Stimulated activated naive CD4-positive, alpha-beta T cell (primary cell): ENCODE data around the gene TSPAN15.

Source experiments
- DNase-seq, 6 experiments: peaks; one replicate each; lab custom pipeline; 2025; lab: John Stamatoyannopoulos, UW

The TSPAN15 gene

GRCh38 chr10:69451209-69451783 lies at the start of gene TSPAN15:
TSPAN15 (plus strand) TSS chr10:69451465; CDS start chr10:69451595, 130 bp downstream.
- peak; percentile 64 to 78 (median 76) for DNase-seq

GRCh38 chr10:69402386-69402785 lies 48.9 kb upstream of the TSPAN15 start:
- no peak for DNase-seq

DNA sequence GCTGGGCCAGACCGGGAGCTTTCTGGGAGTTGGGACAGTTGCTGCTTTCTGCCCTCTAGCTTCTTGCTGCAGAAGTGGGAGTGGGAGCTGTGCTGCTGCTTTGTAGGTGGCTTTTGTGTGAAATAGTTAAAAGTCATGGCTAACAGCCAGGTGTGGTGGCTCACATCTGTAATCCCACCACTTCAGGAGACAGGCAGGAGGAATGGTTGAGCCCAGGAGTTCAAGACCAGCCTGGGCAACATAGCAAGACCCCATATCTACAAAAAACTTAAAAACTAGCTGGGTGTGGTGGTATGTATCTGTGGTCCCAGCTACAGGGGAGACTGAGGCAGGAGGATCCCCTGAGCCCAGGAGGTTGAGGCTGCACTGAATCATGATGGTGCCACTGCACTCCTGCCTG lies 48.2 kb upstream of the TSPAN15 start:
- no peak for DNase-seq

- no peak for DNase-seq
Observed at GRCh38 chr10:69403519-69403918, 47.7 kb upstream of the TSPAN15 start.

DNA sequence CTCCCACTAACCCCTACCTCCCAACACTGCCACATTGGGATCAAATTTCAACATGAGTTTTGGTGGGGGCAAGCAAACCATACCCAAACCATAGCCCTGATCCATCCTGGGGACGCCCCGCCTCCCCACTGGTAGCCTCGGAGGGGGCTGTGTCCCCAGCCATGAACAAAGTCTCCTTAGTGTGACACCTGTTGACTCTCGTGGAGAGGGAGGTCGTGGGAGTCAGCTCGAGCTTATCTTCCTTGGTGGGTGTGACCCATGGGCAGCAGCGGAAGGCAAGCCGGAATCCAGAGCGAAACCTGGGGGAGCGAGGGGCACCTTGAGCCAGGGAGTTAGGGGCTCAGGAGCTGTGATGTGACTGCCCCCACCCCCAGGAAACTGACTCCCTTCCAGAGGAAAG lies 46.5 kb upstream of the TSPAN15 start:
- no peak for DNase-seq

GRCh38 chr10:69405221-69405620 lies 46.0 kb upstream of the TSPAN15 start:
- DNase-seq: no peak

- no peak for DNase-seq
Observed at GRCh38 chr10:69406302-69406811, 44.9 kb upstream of the TSPAN15 start.

GRCh38 chr10:69406816-69407580 lies 44.3 kb upstream of the TSPAN15 start:
- no peak for DNase-seq

GRCh38 chr10:69407621-69408301 lies 43.5 kb upstream of the TSPAN15 start:
- peak in 3 of 6 experiments; percentile 12 to 47 (median 26) for DNase-seq

DNA sequence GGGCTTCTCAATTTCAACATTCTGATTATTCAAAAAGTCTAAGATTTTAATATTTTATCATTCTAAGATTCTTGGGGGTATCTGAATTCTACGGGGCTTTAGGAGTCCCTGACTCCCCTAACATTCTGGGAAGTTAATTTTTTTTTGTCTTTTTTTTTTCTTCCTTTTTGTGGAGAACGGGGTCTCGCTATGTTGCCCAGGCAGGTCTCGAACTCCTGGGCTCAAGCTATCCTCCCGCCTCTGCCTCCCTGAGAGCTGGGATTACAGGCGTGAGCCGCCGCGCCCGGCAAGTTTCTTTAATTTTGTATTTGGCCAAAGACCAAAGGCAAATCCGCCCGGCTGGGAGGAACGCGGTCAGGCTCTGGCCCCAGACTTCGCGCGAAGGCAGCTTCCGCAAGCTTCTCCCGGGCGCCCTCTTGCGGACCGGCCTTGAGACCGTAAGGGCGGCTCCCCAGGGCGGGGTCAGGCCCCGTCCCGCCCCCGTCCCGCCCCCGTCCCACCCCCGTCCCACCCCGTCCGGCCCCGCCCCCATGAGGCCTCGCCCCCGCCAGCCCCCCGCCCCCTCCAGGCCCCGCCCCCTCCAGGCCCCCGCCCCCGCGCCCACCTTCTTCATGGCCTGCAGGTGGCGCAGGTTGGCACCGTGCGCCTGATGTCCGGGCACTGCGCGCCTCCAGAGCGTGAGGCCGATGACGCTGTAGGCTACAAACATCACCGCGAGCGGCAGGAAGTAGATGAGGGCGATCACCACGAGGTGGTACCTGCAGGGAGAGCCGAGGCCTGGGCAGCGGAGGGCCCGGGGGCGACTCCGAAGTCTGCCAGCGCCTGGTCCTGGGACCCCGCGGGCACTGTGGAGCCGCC lies 42.7 kb upstream of the TSPAN15 start:
- peak; percentile 88 to 95 (median 92) for DNase-seq

GRCh38 chr10:69409176-69409495 lies 42.1 kb upstream of the TSPAN15 start:
- DNase-seq: no peak

DNA sequence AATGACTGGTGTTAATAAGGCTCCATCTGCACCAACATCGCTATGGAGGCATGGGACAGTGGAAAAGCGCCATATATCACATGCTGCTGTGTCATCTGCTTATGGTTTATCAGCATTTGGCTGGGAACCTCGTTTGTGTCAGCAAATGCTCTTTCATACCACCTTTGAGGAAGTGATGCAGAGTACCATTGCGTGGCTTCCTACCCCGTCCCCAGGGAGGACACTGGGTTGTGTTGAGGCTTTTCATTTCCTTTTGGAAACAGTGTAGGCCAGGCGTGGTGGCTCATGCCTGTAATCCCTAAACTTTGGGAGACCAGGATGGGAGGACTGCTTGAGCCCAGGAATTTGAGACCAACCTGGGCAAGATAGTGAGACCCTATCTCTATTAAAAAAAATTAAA lies 41.3 kb upstream of the TSPAN15 start:
- no peak for DNase-seq

DNA sequence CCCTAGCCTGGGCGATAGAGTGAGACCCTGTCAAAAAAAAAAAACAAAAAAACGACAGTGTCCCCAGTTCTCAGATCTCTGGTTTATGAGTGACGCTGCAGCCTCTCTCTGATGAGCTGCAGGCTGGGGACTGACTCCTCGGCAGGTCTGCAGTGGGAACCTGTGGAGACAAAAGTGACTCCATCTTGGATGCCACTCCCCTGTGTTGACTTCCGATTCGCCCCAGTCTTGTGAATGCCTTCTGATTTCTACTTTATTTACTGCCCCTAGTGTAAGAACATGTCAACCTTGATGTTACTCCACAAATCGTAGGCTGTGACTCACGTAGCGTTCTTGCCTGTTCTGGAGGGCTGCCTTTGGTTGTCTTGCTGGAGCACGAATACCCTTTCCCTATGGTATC lies 40.8 kb upstream of the TSPAN15 start:
- no peak for DNase-seq

DNA sequence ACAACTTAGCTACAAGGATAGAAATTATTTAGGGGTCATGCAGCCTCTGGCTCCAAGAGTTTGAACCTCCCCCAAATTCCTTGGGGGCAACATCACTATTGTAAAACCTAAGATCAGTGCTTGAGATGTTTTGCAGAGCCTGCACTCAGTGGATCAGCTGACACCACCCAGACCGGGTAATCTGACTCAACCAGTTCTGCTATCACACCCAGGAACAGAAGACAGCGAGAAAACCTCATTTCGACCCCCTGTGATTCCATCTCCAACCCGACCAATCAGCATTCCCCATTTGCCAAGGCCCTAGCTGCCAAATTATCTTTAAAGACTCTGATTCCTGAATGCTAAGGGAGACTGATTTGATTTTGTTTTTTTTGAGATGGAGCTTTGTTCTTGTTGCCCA lies 39.8 kb upstream of the TSPAN15 start:
- DNase-seq: no peak

- DNase-seq: no peak
Observed at GRCh38 chr10:69412232-69412790, 39.0 kb upstream of the TSPAN15 start.

DNA sequence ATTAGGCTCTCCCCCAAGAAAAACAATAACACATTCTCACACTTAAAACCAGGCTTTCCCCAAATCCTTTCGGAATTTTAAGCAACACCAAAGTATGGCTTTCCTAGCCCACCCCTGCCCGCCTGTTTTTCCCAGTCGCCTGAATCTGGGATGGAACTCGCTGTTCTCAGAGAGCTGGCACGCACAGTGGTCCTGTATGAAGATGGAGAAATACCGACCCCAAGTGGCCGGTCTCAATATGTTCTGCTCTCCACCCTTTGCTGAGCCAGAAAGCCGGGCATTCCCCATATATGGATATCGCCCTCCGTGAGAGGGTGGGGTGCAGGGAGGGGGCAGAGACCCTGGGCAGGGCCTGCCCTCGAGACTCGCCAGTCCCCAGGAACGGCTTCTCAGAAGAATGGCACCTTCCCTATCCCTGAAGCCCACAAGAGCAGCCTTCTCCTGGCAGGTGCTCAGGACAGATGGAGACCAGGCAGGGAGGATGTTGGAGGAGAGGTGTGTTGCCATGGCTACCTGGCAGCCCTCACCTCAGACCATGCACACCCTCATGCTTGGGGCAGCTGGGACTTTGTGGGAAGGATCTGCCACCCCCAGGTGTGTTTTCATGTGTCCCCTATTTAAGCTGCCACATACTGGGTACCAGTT lies 37.9 kb upstream of the TSPAN15 start:
- DNase-seq: peak in 3 of 6 experiments; percentile 5 to 16 (median 7)

DNA sequence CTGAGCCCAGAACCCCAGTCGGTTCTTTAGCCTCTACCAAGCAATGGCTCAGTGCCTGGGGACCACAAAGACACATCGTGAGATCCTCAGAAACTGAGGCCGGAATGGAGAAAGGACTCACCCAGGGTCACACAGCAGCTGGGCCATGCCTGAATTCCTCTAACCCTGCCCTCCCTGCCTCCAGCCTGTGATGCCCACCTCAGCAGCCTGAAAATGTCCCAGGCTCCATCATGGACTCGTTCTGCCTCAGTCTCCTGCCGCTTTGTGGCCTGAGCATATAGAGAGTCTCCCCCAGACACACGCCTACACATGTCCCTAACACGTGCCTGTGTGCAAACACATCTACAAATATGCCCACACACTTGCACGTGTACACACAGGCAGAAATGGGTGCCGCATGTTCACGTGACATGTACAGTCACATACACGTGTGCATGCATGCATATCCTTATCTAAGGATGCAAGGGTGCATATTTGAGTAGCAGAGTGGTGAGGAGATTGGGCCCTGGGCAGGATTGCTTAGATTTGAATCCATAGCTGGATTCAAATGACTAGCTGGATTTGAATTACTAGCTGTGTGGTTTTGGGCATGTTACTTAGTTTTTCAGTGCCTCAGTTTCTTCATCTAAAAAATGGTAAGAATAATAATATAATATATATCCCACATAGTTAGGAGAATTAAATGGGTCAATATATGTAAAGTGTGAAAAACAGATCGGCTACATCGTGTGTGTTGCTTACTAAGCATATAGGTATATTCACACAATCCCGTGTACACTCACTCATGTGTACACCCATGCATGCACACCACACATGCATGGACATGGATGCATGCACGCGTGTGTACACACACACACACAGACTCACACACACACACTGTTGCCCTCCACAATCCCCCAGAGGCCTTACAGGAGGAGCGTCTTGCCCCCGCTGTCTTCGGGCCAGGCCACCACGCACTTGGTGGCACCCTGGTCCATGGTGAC lies 36.9 kb upstream of the TSPAN15 start:
- no peak for DNase-seq

DNA sequence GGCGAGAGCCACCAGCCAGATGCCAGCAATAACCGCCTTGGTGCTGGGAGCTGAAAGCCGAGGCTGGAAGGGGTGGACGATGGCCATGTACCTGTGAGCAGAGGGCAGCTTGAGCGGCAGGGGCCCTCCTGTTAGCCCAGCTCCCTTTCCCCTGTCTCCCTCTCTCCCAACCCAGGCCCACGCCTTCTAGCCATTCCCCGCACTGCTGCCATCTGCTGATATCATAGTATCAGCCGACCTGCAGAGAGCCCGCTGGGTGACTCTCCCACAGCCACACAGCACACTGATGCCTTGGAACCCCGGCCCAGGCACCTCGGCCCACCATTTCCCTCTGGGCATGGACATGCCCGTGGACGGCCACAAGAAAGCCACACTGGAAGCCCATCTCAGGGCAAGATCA lies 36.2 kb upstream of the TSPAN15 start:
- DNase-seq: no peak

GRCh38 chr10:69415951-69416350 lies 35.3 kb upstream of the TSPAN15 start:
- no peak for DNase-seq

DNA sequence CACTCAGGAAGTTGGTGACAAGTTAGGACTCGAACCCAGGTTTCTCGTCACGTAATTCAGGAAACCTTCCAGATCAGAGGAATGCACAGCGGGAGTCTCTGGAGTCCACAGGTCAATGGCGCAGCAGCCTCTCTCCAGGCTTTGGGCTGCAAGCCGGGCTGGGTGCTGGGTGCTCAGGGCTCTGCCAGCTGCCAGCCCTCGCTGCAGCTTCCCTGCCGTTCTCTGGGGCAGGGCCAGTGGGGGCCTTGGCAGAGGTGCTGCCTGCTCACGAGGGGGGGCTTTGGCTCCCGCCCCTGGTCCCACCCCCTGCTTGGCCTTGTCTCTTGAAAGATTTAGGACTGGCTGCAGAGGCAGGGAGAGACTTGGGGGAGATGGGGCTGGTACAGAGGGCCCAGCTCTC lies 34.6 kb upstream of the TSPAN15 start, which contains the start of gene TACR2:
TSS of gene TACR2 (minus strand) at position 224 of the 400 bp plus-strand sequence. CDS start 595 bp downstream, outside the sequence.
- DNase-seq: no peak
